Tibial artery (tissue), 4 donors: Measurements from ENCODE around the gene MAST3.

Experiments
- DNase-seq, 2 donors: peaks; one replicate each; pipeline ENCODE4 v3.0.0-alpha.2; 2019
- H3K27ac ChIP-seq, 2 donors: fragments of 200-600 bp; sonication (generic) in 1 of 2; 1 replicate in 1 of 2; 2 replicates in 1 of 2; pipeline ENCODE4 v1.5.1; 2018 to 2019; ENCODE audit warnings: mild to moderate bottlenecking in 1 of 2
- H3K27me3 ChIP-seq, 2 donors: fragments of 200-600 bp; sonication (generic) in 1 of 2; one replicate each; pipeline versions ENCODE4 v1.5.1 to v1.6.0; 2016 to 2019
- H3K36me3 ChIP-seq, 3 donors: fragments of 200-600 bp; sonication (generic) in 2 of 3; one replicate each; pipeline ENCODE4 v1.5.1; 2016 to 2019; ENCODE audit warnings: mild to moderate bottlenecking in 2 of 3
- H3K4me1 ChIP-seq, 4 donors: fragments of 200-600 bp; sonication (generic) in 2 of 4; 1 replicate in 3 of 4; 2 replicates in 1 of 4; pipeline ENCODE4 v1.5.1; 2016 to 2019
- H3K4me3 ChIP-seq, 2 donors: fragments of 200-600 bp; sonication (generic) in 1 of 2; 1 replicate in 1 of 2; 2 replicates in 1 of 2; pipeline ENCODE4 v1.5.1; 2018 to 2019; ENCODE audit warnings: mild to moderate bottlenecking in 2 of 2
- H3K9me3 ChIP-seq, 3 donors: fragments of 200-600 bp; sonication (generic) in 1 of 3; one replicate each; pipeline ENCODE4 v1.5.1; 2016 to 2019
- intact Hi-C: fragments of 100-400 bp; cut with DNase I; formaldehyde crosslinking; loops from one replicate; pipeline ENCODE4 v1.15.0; 2023; ENCODE audit warnings: low total_unique reads
- TF ChIP-seq, protein P1 (sequence below), 2 experiments: fragments of 200-600 bp in 1 of 2; fragments of 450-650 bp in 1 of 2; IDR thresholded peaks; one replicate each; pipeline ENCODE4 v1.5.1; 2017 to 2019; ENCODE audit warnings: antibody characterized with exemption in 2 of 2, mild to moderate bottlenecking in 1 of 2, moderate library complexity in 1 of 2

Gene MAST3

DNA sequence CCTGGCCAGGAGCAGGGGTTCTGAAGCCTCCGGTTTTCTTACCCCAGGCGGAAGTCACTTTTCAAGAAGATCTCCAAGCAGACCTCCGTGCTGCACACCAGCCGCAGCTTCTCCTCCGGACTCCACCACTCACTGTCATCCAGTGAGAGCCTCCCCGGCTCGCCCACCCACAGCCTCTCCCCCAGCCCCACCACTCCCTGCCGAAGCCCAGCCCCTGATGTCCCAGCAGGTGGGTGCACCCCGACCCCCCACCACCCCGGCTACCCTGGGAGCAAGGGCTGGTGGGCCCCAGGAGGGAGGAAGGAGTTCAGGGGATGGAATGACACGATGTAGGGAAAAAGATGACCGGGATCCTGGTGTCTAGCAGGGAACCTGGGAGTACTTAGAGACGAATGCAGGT lies 49.8 kb downstream of the MAST3 start:
- intact Hi-C loops: no loop called here
- TF ChIP-seq, protein P1, sequence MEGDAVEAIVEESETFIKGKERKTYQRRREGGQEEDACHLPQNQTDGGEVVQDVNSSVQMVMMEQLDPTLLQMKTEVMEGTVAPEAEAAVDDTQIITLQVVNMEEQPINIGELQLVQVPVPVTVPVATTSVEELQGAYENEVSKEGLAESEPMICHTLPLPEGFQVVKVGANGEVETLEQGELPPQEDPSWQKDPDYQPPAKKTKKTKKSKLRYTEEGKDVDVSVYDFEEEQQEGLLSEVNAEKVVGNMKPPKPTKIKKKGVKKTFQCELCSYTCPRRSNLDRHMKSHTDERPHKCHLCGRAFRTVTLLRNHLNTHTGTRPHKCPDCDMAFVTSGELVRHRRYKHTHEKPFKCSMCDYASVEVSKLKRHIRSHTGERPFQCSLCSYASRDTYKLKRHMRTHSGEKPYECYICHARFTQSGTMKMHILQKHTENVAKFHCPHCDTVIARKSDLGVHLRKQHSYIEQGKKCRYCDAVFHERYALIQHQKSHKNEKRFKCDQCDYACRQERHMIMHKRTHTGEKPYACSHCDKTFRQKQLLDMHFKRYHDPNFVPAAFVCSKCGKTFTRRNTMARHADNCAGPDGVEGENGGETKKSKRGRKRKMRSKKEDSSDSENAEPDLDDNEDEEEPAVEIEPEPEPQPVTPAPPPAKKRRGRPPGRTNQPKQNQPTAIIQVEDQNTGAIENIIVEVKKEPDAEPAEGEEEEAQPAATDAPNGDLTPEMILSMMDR (IDR thresholded peaks at IDR 0.05): no peak
- H3K36me3 ChIP-seq: peaks cover 40 to 72% (median 56%) of the 10 kb centered on the region in 3 donors
- peaks cover 0 to 11% (median 8%) of the 10 kb centered on the region in 4 donors for H3K4me1 ChIP-seq
- H3K9me3 ChIP-seq: no peaks in the 10 kb centered on the region
- H3K4me3 ChIP-seq: no peak overlapping the region
- H3K27ac ChIP-seq: no peak overlapping the region
- DNase-seq: no peak
- H3K27me3 ChIP-seq: no peaks in the 10 kb centered on the region

DNA sequence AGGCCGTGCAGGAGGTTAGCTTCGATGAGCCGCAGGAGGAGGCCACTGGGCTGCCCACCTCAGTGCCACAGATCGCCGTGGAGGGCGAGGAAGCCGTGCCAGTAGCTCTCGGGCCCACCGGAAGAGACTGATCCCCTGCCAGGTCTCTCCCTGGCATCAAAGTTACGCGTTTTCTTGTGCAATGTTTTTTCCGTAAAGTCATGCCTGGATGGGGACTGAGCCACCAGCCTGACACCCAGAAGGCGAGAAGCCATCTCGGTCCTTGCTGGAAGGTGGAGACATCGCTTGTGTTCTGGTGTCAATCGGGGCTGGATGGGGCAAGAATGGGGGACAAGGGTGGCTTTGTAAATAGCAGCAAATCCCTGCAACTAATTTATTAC lies 52.0 kb downstream of the MAST3 start:
- TF ChIP-seq, protein P1 (IDR thresholded peaks at IDR 0.05): no peak
- peaks cover 20 to 51% (median 38%) of the 10 kb centered on the region in 3 donors for H3K36me3 ChIP-seq

DNA sequence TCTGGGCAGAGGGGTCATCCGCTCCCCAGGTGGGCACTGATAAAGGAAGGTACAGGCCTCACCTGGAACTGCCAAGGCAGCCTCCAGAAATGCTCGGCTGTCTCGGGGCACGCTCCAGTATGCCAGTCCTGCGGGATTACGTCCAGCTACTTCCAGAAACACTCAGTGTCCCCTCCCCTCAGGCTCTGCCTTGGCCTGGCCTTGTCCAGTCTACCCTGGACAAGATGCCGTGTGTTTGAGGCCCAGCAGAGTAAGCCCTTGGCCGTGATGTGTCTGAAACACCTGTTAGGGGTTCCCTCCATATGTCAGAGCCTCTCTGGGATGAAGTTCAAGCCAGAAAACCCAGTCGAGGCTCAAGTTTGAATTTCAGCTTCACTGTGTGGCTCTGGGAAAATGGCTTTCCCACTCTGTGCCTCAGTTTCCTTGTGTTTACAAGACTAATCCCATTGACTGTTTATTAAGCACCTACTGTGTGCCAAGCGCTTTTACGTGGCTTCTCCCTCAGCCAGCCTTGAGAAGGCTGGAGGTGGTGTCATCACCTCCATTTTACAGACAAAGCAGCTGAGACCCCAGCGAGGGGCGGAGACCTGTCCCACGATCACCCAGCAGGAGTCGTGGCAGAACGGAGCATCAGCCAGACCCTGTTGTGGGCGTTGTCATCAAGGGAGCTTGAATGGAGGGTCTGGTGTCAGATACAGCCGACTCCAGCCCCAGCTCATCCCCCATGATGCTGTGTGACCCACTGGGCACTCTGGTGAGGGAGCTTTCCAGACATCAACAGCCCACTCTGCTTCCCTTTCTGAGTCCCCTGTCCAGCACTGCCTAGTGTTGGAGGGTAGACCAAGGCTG lies 53.4 kb downstream of the MAST3 start:
- peaks cover 0 to 29% (median 23%) of the 10 kb centered on the region in 4 donors for H3K4me1 ChIP-seq

More for the DNA sequence above, 52.0 kb downstream of the MAST3 start:
- no peak for DNase-seq
- Histone ChIP-seq H3K4me1 (peaks cover 0 to 22% (median 21%) of the 10 kb centered on the region in 4 donors), H3K9me3 (no peaks in the 10 kb centered on the region), H3K27ac (no peak overlapping the region), H3K4me3 (no peak overlapping the region), H3K27me3 (no peaks in the 10 kb centered on the region)
- intact Hi-C loops: no loop called here

DNA sequence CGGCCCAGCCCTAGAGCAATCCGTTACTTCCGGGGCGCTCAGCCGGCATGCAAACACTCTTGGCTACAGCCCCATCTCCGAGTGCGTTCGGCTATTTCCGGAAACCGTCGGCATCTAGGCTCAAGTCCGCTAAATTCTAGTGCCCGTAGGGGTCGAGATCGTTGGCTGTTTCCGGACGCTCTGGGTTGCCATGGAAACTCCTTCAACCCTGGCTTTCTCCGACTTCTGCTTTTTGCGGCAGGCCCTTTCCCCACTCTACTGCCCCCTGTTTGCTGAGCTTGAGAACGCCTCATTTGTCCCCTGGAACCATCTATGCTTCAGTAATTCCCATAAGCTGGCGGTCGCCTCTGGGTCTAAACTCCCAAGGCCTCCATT lies 54.9 kb downstream of the MAST3 start:
- H3K27ac ChIP-seq: peak overlapping the region; percentile 95 to 98
- TF ChIP-seq, protein P1 (IDR thresholded peaks at IDR 0.05): peak; percentile 48 to 65
- no peaks in the 10 kb centered on the region for H3K27me3 ChIP-seq
- H3K9me3 ChIP-seq: no peaks in the 10 kb centered on the region
- intact Hi-C loops: loop anchor here (5.0 kb wide), 1 partner anchor 35 kb away; no protein-coding TSS in a partner anchor
- H3K4me1 ChIP-seq: peaks cover 7 to 43% (median 37%) of the 10 kb centered on the region in 4 donors
- H3K4me3 ChIP-seq: peak overlapping the region; percentile 76 to 98
- DNase-seq: peak; percentile 98
- H3K36me3 ChIP-seq: peaks cover 6 to 32% (median 21%) of the 10 kb centered on the region in 3 donors

More for the DNA sequence above, 53.4 kb downstream of the MAST3 start:
- no peaks in the 10 kb centered on the region for H3K9me3 ChIP-seq
- no peaks in the 10 kb centered on the region for H3K27me3 ChIP-seq
- TF ChIP-seq, protein P1 (IDR thresholded peaks at IDR 0.05): no peak
- H3K27ac ChIP-seq: peak overlapping the region; percentile 95 to 98
- H3K36me3 ChIP-seq: peaks cover 11 to 41% (median 27%) of the 10 kb centered on the region in 3 donors
- H3K4me3 ChIP-seq: no peak overlapping the region
- intact Hi-C loops: loop anchor here (5.0 kb wide), 1 partner anchor 34 kb away; no protein-coding TSS in a partner anchor
- DNase-seq: no peak

DNA sequence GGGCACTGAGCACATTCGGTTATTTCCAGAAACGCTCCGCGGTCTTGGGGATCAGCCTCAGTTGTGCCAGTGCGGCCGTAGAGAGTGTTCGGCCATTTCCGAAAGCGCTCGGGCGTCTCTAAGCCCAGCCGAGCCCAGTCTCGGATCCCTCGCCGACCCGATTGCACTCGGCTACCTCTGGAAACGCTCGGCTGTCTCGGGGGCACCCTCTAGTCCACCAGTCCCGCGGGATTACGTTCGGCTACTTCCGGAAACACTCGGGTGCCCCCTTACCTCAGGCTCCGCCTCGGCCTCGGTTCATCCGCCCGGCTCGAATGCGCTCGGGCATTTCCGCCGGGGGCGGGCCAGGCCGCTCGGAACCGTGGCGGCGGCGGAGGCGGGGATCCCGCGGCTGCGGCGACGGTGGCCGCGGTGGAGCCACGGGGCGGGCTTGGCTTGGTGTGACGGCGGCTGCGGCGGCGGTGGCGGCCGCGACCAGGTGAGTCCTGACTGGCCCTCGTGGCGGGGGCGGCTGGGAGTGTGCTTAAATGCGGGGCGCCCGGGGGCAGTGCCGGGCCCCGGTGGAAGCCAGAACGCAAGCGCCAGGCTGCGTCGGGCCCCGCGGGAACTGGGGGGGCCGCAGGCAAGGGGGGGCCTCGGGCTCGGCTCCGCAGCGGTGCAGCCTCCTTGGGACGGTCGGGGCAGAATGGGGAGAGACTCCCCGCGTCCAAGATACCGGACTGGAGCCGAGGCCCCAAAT lies 55.4 kb downstream of the MAST3 start, which contains the start of gene PIK3R2:
Gene PIK3R2 (plus strand): TSS at position 347 of the 739 bp plus-strand sequence. CDS start 2,717 bp downstream, outside the sequence.
- TF ChIP-seq, protein P1 (IDR thresholded peaks at IDR 0.05): no peak
- intact Hi-C loops: loop anchor here (5.0 kb wide), 1 partner anchor 36 kb away; no protein-coding TSS in a partner anchor
- peak; percentile 100 for DNase-seq

More for the DNA sequence above, 55.4 kb downstream of the MAST3 start, which contains the start of gene PIK3R2:
- Histone ChIP-seq H3K9me3 (no peaks in the 10 kb centered on the region), H3K36me3 (peaks cover 5 to 26% (median 16%) of the 10 kb centered on the region in 3 donors), H3K4me3 (peak within 1 kb of the TSS; percentile 76 to 98), H3K27me3 (no peaks in the 10 kb centered on the region), H3K27ac (peak within 1 kb of the TSS; percentile 95 to 98), H3K4me1 (peaks cover 7 to 48% (median 40%) of the 10 kb centered on the region in 4 donors)
